Endodermal cell (in vitro differentiated cells): ENCODE data around the gene CCNQ. TPM values are rescaled to one million over a fixed set of nuclear protein-coding genes. Genes with fewer than 3 reads are reported as not detected.

Experiments
- DNase-seq: peaks from one replicate; pipeline ENCODE4 v3.0.0-alpha.2; 2017
- H3K27ac ChIP-seq: 2 replicates; pipeline ENCODE4 v1.5.1; 2013; ENCODE audit warnings: mild to moderate bottlenecking, low read depth, low read length, moderate library complexity
- H3K27me3 ChIP-seq: 2 replicates; pipeline ENCODE4 v1.6.1; 2013; ENCODE audit warnings: mild to moderate bottlenecking, low read length, moderate library complexity; ENCODE audit not compliant: insufficient read depth, control insufficient read depth, poor library complexity, severe bottlenecking
- H3K36me3 ChIP-seq: 2 replicates; pipeline ENCODE4 v1.7.0; 2013; ENCODE audit warnings: mild to moderate bottlenecking, low read length, moderate library complexity; ENCODE audit not compliant: control insufficient read depth, insufficient read depth
- H3K4me1 ChIP-seq: one replicate; pipeline ENCODE4 v1.7.0; 2013; ENCODE audit warnings: low read length; ENCODE audit not compliant: control insufficient read depth, insufficient read depth
- H3K4me3 ChIP-seq: 2 replicates; pipeline ENCODE4 v1.5.1; 2013; ENCODE audit warnings: mild to moderate bottlenecking, low read length, moderate library complexity
- H3K9ac ChIP-seq: 2 replicates; pipeline ENCODE4 v1.6.1; 2013; ENCODE audit warnings: mild to moderate bottlenecking, low read length, moderate library complexity; ENCODE audit not compliant: poor library complexity, severe bottlenecking; ENCODE audit errors: extremely low read depth
- H3K9me3 ChIP-seq: 2 replicates; pipeline ENCODE4 v1.6.1; 2013; ENCODE audit warnings: mild to moderate bottlenecking, low read length, moderate library complexity; ENCODE audit not compliant: control insufficient read depth
- H3K27ac Mint-ChIP-seq: 2 replicates; pipeline ENCODE4 v1.8.0; 2020; ENCODE audit warnings: mixed read lengths
- H3K27me3 Mint-ChIP-seq: 2 replicates; pipeline ENCODE4 v1.8.0; 2021; ENCODE audit warnings: mild to moderate bottlenecking, mixed read lengths; ENCODE audit not compliant: insufficient read depth
- H3K36me3 Mint-ChIP-seq: 2 replicates; pipeline ENCODE4 v1.8.0; 2020; ENCODE audit warnings: low read depth, mixed read lengths
- H3K4me1 Mint-ChIP-seq: 2 replicates; pipeline ENCODE4 v1.8.0; 2020; ENCODE audit warnings: mixed read lengths
- H3K4me3 Mint-ChIP-seq: 2 replicates; pipeline ENCODE4 v1.8.0; 2020; ENCODE audit warnings: mild to moderate bottlenecking, moderate library complexity, mixed read lengths
- H3K9me3 Mint-ChIP-seq: 2 replicates; pipeline ENCODE4 v1.8.0; 2020; ENCODE audit warnings: mild to moderate bottlenecking, mixed read lengths
- WGBS, 2 experiments: methylation state at CpG; one replicate each; pipeline versions ENCODE4 v1.1.5 to v1.1.7; 2013; ENCODE audit warnings: missing lambda C conversion rate in 2 of 2, mixed read lengths in 1 of 2; ENCODE audit not compliant: insufficient coverage in 1 of 2, insufficient read length in 1 of 2; 5-methylcytosine and 5-hydroxymethylcytosine counted together
- total RNA-seq, 2 donors: library from RNA; stranded (reverse); fragmentation: NEBNext Ultra II Directional in 1 of 2; extraction: Animal tissue kit (Norgen Biotek cat#: 25700) in 1 of 2; gene quantifications; 2 replicates in 1 of 2; 3 replicates in 1 of 2; pipeline ENCODE4 v1.2.1, GENCODE V29; 2021
- TF ChIP-seq, protein P1 (sequence below): fragments of 200-600 bp; sonication (generic); conservative IDR thresholded peaks from 2 replicates; pipeline ENCODE4 v1.5.0; 2021; ENCODE audit warnings: antibody characterized with exemption, mild to moderate bottlenecking

Gene CCNQ
- total RNA-seq, 2 donors from 2014 or later, result 17.1 to 20.8 TPM

DNA sequence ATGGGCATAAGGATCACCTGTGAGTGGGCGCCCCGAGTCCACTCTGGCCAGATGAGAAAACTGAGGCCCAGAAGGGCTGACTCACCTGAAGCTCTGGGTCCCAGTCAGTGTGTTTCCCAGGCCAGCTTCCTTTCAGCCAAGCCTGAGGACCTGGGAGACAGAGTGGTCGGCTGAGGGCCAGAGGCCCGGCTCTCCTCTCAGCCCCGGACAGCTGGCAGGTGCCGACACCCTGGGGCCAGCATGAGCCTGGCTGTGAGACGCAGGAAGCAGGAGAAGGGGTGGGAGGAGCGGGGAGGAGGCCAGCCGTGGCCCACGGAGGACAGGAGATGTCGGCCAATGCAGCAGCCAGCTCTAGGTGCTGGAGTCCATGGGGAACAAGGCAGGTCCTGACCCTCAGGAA is 52.6 kb downstream of the CCNQ start:
- Histone ChIP-seq H3K9me3 (no peaks in the 10 kb centered on the region), H3K4me3 (no peak overlapping the region), H3K36me3 (no peaks in the 10 kb centered on the region), H3K4me1 (no peaks in the 10 kb centered on the region), H3K27me3 (no peaks in the 10 kb centered on the region), H3K9ac (no peak overlapping the region), H3K27ac (no peak overlapping the region)
- 90 to 94% methylated on average over 3 to 11 of the region's 11 CpGs for WGBS, 2 experiments
- Mint-ChIP-seq H3K4me1 (no peaks in the 10 kb centered on the region), H3K27me3 (no peaks in the 10 kb centered on the region), H3K36me3 (no peaks in the 10 kb centered on the region), H3K4me3 (no peak overlapping the region), H3K27ac (no peak overlapping the region), H3K9me3 (peaks cover 63% of the 10 kb centered on the region)
- TF ChIP-seq, protein P1, sequence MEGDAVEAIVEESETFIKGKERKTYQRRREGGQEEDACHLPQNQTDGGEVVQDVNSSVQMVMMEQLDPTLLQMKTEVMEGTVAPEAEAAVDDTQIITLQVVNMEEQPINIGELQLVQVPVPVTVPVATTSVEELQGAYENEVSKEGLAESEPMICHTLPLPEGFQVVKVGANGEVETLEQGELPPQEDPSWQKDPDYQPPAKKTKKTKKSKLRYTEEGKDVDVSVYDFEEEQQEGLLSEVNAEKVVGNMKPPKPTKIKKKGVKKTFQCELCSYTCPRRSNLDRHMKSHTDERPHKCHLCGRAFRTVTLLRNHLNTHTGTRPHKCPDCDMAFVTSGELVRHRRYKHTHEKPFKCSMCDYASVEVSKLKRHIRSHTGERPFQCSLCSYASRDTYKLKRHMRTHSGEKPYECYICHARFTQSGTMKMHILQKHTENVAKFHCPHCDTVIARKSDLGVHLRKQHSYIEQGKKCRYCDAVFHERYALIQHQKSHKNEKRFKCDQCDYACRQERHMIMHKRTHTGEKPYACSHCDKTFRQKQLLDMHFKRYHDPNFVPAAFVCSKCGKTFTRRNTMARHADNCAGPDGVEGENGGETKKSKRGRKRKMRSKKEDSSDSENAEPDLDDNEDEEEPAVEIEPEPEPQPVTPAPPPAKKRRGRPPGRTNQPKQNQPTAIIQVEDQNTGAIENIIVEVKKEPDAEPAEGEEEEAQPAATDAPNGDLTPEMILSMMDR, result no peak
- no peak for DNase-seq

DNA sequence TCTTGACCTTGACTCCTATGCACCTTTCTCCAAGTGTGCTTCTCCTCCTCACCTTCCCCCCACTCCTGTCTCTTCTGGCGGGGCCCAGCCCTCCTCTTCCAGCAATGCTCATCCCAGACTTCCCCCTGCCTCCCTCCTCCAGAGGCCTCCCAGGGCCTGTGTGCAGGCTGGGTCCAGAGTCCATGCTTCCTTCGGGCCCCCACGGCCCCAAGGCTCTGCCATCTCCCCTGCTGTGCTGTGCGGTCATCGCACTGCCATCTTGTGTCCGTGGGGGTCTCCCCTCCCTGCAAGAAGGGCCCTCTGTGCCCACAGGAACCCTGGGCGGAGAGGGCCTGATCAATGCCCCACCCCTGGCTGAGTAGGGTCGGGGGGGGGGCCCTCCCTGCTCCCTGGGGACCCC is 54.2 kb downstream of the CCNQ start:
- Mint-ChIP-seq H3K27me3 (no peaks in the 10 kb centered on the region), H3K4me3 (no peak overlapping the region), H3K9me3 (peaks cover 62% of the 10 kb centered on the region), H3K27ac (no peak overlapping the region), H3K4me1 (no peaks in the 10 kb centered on the region), H3K36me3 (no peaks in the 10 kb centered on the region)
- Histone ChIP-seq H3K4me3 (no peak overlapping the region), H3K9ac (no peak overlapping the region), H3K36me3 (no peaks in the 10 kb centered on the region), H3K4me1 (no peaks in the 10 kb centered on the region), H3K9me3 (no peaks in the 10 kb centered on the region), H3K27me3 (no peaks in the 10 kb centered on the region), H3K27ac (no peak overlapping the region)
- no peak for DNase-seq
- 87% methylated on average over 8 of the region's 8 CpGs; no CpG with 5 or more reads in 1 of the 2 experiments for WGBS, 2 experiments
- TF ChIP-seq, protein P1, result no peak

DNA sequence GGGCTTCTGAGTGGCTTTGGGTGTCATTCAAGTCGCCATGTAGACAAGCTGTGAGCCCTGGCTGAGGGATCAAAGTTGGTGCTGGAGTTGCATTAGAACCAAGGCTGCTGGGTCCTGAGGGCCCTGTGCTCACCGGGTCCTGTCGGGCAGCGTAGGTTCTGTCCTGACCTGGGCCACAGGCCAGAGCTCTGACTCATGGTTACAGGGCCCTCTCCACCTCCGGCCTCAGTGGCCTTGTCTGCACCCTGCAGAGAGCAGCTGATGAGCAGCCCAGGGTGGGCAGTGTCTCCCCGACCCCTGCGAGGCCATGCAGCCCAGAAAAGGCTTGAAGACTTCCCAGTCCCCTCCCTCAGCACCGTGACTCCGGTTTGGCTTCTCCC is 59.0 kb downstream of the CCNQ start:
- Mint-ChIP-seq H3K36me3 (no peaks in the 10 kb centered on the region), H3K27ac (no peak overlapping the region), H3K27me3 (no peaks in the 10 kb centered on the region), H3K4me1 (no peaks in the 10 kb centered on the region), H3K9me3 (peaks cover 63% of the 10 kb centered on the region), H3K4me3 (no peak overlapping the region)
- Histone ChIP-seq H3K27ac (no peak overlapping the region), H3K27me3 (no peaks in the 10 kb centered on the region), H3K4me1 (no peaks in the 10 kb centered on the region), H3K9ac (no peak overlapping the region), H3K36me3 (no peaks in the 10 kb centered on the region), H3K4me3 (no peak overlapping the region), H3K9me3 (no peaks in the 10 kb centered on the region)
- TF ChIP-seq, protein P1, result no peak
- 79 to 80% methylated on average over 2 to 9 of the region's 9 CpGs for WGBS, 2 experiments
- no peak for DNase-seq
